DND-41 (cell line): ENCODE measurements around the gene P4HA1.

Source experiments
- EZH2 ChIP-seq: IDR thresholded peaks from 3 replicates; pipeline ENCODE4 v1.6.1; 2012; ENCODE audit warnings: borderline replicate concordance, low read depth, mild to moderate bottlenecking, moderate library complexity, low read length, inconsistent platforms; ENCODE audit not compliant: severe bottlenecking
- TF ChIP-seq, protein P1 (sequence below): IDR thresholded peaks from 2 replicates; pipeline ENCODE4 v1.5.1; 2012; ENCODE audit warnings: borderline replicate concordance, low read length, moderate library complexity, mild to moderate bottlenecking; ENCODE audit not compliant: poor library complexity, severe bottlenecking; ENCODE audit errors: extremely low read depth

DNA sequence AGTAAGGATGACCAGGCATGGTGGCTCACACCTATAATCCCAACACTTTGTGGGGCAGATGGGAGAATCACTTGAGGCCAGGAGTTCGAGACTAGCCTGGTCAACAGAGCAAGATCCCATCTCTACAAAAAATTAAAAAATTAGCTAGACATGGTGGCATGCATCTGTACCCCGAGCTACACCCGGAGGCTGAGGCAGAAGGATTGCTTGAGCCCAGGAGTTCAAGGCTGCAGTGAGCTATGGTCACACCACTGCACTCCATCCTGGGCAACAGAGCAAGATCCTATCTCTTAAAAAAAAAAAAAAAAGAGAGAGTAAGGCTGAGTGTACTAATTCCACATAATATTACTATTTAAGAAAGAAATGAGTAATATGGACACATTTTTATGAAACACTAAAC, 3.8 kb downstream of the P4HA1 start:
- TF ChIP-seq, protein P1, sequence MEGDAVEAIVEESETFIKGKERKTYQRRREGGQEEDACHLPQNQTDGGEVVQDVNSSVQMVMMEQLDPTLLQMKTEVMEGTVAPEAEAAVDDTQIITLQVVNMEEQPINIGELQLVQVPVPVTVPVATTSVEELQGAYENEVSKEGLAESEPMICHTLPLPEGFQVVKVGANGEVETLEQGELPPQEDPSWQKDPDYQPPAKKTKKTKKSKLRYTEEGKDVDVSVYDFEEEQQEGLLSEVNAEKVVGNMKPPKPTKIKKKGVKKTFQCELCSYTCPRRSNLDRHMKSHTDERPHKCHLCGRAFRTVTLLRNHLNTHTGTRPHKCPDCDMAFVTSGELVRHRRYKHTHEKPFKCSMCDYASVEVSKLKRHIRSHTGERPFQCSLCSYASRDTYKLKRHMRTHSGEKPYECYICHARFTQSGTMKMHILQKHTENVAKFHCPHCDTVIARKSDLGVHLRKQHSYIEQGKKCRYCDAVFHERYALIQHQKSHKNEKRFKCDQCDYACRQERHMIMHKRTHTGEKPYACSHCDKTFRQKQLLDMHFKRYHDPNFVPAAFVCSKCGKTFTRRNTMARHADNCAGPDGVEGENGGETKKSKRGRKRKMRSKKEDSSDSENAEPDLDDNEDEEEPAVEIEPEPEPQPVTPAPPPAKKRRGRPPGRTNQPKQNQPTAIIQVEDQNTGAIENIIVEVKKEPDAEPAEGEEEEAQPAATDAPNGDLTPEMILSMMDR, result no peak
- no peak for TF ChIP-seq EZH2
